ENCODE data around the gene PCSK5.

PCSK5 gene

GRCh38 chr9:76188905-76189304, 298.4 kb downstream of the PCSK5 start:
- DNase-seq (ENCODE audit: low read depth in 2 of 2), result no peak

- no peak for DNase-seq (ENCODE audit: low read depth in 2 of 2)
Observed at GRCh38 chr9:76191493-76191892, 301.0 kb downstream of the PCSK5 start.

- DNase-seq (ENCODE audit: low read depth in 2 of 2), result no peak
Observed at GRCh38 chr9:76192013-76192412, 301.5 kb downstream of the PCSK5 start.

GRCh38 chr9:76194896-76195295, 304.4 kb downstream of the PCSK5 start:
- DNase-seq (ENCODE audit: low read depth in 2 of 2), result no peak

- DNase-seq (ENCODE audit: low read depth in 2 of 2), result no peak
Observed at GRCh38 chr9:76198336-76198735, 307.9 kb downstream of the PCSK5 start.

GRCh38 chr9:76200315-76200714, 309.8 kb downstream of the PCSK5 start:
- DNase-seq (ENCODE audit: low read depth in 2 of 2), result no peak

GRCh38 chr9:76200745-76201144, 310.3 kb downstream of the PCSK5 start:
- no peak for DNase-seq (ENCODE audit: low read depth in 2 of 2)

- DNase-seq (ENCODE audit: low read depth in 2 of 2), result no peak
Observed at GRCh38 chr9:76203373-76203772, 312.9 kb downstream of the PCSK5 start.

GRCh38 chr9:76206821-76207220, 316.3 kb downstream of the PCSK5 start:
- DNase-seq (ENCODE audit: low read depth in 2 of 2), result no peak

GRCh38 chr9:76213751-76214150, 323.3 kb downstream of the PCSK5 start:
- no peak for DNase-seq (ENCODE audit: low read depth in 2 of 2)

- DNase-seq (ENCODE audit: low read depth in 2 of 2), result no peak
Observed at GRCh38 chr9:76215066-76215465, 324.6 kb downstream of the PCSK5 start.

- DNase-seq (ENCODE audit: low read depth in 2 of 2), result no peak
Observed at GRCh38 chr9:76216161-76216649, 325.7 kb downstream of the PCSK5 start.

GRCh38 chr9:76218117-76218885, 327.8 kb downstream of the PCSK5 start:
- no peak for DNase-seq (ENCODE audit: low read depth in 2 of 2)

- no peak for DNase-seq (ENCODE audit: low read depth in 2 of 2)
Observed at GRCh38 chr9:76218886-76219445, 328.5 kb downstream of the PCSK5 start.

GRCh38 chr9:76219560-76220151, 329.2 kb downstream of the PCSK5 start:
- DNase-seq (ENCODE audit: low read depth in 2 of 2), result no peak

- no peak for DNase-seq (ENCODE audit: low read depth in 2 of 2)
Observed at GRCh38 chr9:76221423-76221822, 330.9 kb downstream of the PCSK5 start.

- DNase-seq (ENCODE audit: low read depth in 2 of 2), result no peak
Observed at GRCh38 chr9:76223749-76224340, 333.4 kb downstream of the PCSK5 start.

- no peak for DNase-seq (ENCODE audit: low read depth in 2 of 2)
Observed at GRCh38 chr9:76227156-76227555, 336.7 kb downstream of the PCSK5 start.

GRCh38 chr9:76231001-76231400, 340.5 kb downstream of the PCSK5 start:
- DNase-seq (ENCODE audit: low read depth in 2 of 2), result no peak

- no peak for DNase-seq (ENCODE audit: low read depth in 2 of 2)
Observed at GRCh38 chr9:76232861-76233489, 342.5 kb downstream of the PCSK5 start.

- DNase-seq (ENCODE audit: low read depth in 2 of 2), result no peak
Observed at GRCh38 chr9:76240578-76240977, 350.1 kb downstream of the PCSK5 start.

- no peak for DNase-seq (ENCODE audit: low read depth in 2 of 2)
Observed at GRCh38 chr9:76245518-76245917, 355.0 kb downstream of the PCSK5 start.
